MM.1S (cell line): Measurements from ENCODE around the gene GOLGA8H.
"Not testable (repeated sequence)": the region's sequence is repeated elsewhere in the genome, so short reads cannot be mapped to it uniquely, and the experiment has no call there.

Experiments used
- EZH2phosphoT487 ChIP-seq: fragments of 300-600 bp; sonication (generic); IDR thresholded peaks from 2 replicates; pipeline ENCODE4 v1.6.1; 2018; ENCODE audit warnings: antibody characterized with exemption, low read length
- TF ChIP-seq, protein P1 (sequence below): fragments of 300-600 bp; sonication (generic); IDR thresholded peaks from 2 replicates; pipeline ENCODE4 v1.5.1; 2016; ENCODE audit warnings: antibody characterized with exemption, low read length, mixed read lengths

DNA sequence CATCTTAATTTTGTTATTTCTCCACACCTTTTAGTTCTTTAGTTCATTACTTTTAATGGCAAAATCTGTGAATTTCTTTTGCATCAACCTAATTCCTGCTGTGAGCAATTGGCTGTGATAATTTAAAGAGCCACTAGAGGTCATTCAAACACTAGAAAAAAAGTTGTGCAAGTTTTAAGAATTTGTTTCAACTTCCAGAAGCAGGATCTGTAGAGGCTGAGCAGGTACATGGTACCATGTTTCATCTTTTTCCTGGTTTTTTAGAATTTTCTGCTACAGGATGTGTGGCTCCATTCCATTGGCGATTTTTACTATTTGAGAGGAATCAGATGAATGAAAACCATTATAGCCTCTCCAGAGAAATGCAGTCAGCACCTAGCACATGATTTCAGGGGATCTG, 57.3 kb downstream of the GOLGA8H start:
- TF ChIP-seq, protein P1, sequence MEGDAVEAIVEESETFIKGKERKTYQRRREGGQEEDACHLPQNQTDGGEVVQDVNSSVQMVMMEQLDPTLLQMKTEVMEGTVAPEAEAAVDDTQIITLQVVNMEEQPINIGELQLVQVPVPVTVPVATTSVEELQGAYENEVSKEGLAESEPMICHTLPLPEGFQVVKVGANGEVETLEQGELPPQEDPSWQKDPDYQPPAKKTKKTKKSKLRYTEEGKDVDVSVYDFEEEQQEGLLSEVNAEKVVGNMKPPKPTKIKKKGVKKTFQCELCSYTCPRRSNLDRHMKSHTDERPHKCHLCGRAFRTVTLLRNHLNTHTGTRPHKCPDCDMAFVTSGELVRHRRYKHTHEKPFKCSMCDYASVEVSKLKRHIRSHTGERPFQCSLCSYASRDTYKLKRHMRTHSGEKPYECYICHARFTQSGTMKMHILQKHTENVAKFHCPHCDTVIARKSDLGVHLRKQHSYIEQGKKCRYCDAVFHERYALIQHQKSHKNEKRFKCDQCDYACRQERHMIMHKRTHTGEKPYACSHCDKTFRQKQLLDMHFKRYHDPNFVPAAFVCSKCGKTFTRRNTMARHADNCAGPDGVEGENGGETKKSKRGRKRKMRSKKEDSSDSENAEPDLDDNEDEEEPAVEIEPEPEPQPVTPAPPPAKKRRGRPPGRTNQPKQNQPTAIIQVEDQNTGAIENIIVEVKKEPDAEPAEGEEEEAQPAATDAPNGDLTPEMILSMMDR, result peak; percentile 37; the same call in 1 of the 2 replicates
- not testable (repeated sequence) for TF ChIP-seq EZH2phosphoT487
